GM12878 (cell line): ENCODE data around the gene PMM2.

ENCODE experiments used
- MXI1 ChIP-seq: fragments of 150-350 bp; IDR thresholded peaks from 2 replicates; pipeline ENCODE4 v1.6.1; 2011; ENCODE audit warnings: low read depth, mild to moderate bottlenecking, inconsistent platforms, low read length, improper control_type of control experiment
- SUPT20H ChIP-seq: IDR thresholded peaks from 2 replicates; pipeline ENCODE4 v1.6.1; 2011; ENCODE audit warnings: low read depth, mild to moderate bottlenecking, low read length, moderate library complexity, borderline replicate concordance; ENCODE audit not compliant: control insufficient read depth
- TF ChIP-seq, protein P1 (sequence below), 3 experiments: IDR thresholded peaks in 2 of 3; conservative IDR thresholded peaks in 1 of 3; 2 replicates each; pipeline ENCODE4 v1.5.1; 2011; ENCODE audit warnings: low read depth in 3 of 3, low read length in 3 of 3, mild to moderate bottlenecking in 3 of 3, control low read depth in 2 of 3, moderate library complexity in 2 of 3, inconsistent platforms in 1 of 3, mixed read lengths in 1 of 3; ENCODE audit not compliant: control insufficient read depth in 2 of 3, insufficient read depth in 1 of 3; ENCODE audit errors: extremely low read depth in 1 of 3

DNA sequence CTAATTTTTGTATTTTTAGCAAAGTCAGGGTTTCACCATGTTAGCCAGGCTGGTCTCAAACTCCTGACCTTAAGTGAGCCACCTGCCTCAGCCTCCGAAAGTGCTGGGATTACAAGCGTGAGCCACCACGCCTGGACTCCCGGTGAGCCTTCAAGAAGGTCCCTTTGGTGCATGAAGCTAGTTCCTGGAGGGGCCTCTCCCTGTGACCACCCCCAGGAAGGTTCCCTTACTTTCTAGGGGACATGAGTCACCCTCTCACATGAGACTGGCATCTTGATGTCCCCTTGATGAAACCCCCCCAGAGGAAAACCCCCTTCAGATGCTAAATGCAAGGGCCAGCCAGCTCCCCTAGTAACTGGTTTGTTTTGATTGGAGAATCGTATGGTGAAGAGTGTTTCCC is 58.3 kb downstream of the PMM2 start:
- no peak for TF ChIP-seq SUPT20H
- no peak for TF ChIP-seq MXI1
- TF ChIP-seq, protein P1, sequence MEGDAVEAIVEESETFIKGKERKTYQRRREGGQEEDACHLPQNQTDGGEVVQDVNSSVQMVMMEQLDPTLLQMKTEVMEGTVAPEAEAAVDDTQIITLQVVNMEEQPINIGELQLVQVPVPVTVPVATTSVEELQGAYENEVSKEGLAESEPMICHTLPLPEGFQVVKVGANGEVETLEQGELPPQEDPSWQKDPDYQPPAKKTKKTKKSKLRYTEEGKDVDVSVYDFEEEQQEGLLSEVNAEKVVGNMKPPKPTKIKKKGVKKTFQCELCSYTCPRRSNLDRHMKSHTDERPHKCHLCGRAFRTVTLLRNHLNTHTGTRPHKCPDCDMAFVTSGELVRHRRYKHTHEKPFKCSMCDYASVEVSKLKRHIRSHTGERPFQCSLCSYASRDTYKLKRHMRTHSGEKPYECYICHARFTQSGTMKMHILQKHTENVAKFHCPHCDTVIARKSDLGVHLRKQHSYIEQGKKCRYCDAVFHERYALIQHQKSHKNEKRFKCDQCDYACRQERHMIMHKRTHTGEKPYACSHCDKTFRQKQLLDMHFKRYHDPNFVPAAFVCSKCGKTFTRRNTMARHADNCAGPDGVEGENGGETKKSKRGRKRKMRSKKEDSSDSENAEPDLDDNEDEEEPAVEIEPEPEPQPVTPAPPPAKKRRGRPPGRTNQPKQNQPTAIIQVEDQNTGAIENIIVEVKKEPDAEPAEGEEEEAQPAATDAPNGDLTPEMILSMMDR (IDR thresholded peaks at IDR 0.05 in 2 of 3, conservative IDR thresholded peaks at IDR 0.05 in 1 of 3; ENCODE audit: control insufficient read depth in 2 of 3, extremely low read depth in 1 of 3, insufficient read depth in 1 of 3, low read depth in 3 of 3, low read length in 3 of 3) = no peak
